ENCODE measurements around the gene UGT1A8. TPM values are rescaled to one million over a fixed set of nuclear protein-coding genes. Genes with fewer than 3 reads are reported as not detected.

Gene UGT1A8
- polyA plus RNA-seq, 1 of the 3 experiments (the other 2 are of a cell fraction): not detected

DNA sequence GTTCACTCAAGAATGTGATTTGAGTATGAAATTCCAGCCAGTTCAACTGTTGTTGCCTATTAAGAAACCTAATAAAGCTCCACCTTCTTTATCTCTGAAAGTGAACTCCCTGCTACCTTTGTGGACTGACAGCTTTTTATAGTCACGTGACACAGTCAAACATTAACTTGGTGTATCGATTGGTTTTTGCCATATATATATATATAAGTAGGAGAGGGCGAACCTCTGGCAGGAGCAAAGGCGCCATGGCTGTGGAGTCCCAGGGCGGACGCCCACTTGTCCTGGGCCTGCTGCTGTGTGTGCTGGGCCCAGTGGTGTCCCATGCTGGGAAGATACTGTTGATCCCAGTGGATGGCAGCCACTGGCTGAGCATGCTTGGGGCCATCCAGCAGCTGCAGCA, 142.6 kb downstream of the UGT1A8 start, which contains the start of gene UGT1A1:
Gene UGT1A1 (plus strand): TSS at position 228 of the 400 bp plus-strand sequence. CDS start 18 bp downstream, at position 246.
- CTCF ChIA-PET: no interaction called here
- H2AFZ ChIP-seq (ENCODE audit: low read depth): no peak within 1 kb of the TSS
- H3K27me3 ChIP-seq (ENCODE audit: insufficient read depth): no peaks in the 10 kb centered on the region
- TF ChIP-seq, protein P1, sequence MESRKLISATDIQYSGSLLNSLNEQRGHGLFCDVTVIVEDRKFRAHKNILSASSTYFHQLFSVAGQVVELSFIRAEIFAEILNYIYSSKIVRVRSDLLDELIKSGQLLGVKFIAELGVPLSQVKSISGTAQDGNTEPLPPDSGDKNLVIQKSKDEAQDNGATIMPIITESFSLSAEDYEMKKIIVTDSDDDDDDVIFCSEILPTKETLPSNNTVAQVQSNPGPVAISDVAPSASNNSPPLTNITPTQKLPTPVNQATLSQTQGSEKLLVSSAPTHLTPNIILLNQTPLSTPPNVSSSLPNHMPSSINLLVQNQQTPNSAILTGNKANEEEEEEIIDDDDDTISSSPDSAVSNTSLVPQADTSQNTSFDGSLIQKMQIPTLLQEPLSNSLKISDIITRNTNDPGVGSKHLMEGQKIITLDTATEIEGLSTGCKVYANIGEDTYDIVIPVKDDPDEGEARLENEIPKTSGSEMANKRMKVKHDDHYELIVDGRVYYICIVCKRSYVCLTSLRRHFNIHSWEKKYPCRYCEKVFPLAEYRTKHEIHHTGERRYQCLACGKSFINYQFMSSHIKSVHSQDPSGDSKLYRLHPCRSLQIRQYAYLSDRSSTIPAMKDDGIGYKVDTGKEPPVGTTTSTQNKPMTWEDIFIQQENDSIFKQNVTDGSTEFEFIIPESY (IDR thresholded peaks at IDR 0.05; ENCODE audit: borderline replicate concordance, low read depth): no peak
- TF ChIP-seq TCF12 (IDR thresholded peaks at IDR 0.05) (no peak), ELF1 (IDR thresholded peaks at IDR 0.05) (no peak), SMC3 (IDR thresholded peaks at IDR 0.05; ENCODE audit: low read depth, low read length) (no peak), NFIC (IDR thresholded peaks at IDR 0.05; ENCODE audit: borderline replicate concordance) (no peak), GABPA (IDR thresholded peaks at IDR 0.05; ENCODE audit: low read depth) (no peak), RXRA (IDR thresholded peaks at IDR 0.05; ENCODE audit: borderline replicate concordance, low read depth) (no peak), EP300 (IDR thresholded peaks at IDR 0.05; ENCODE audit: borderline replicate concordance in 1 of 2, low read depth in 1 of 2, low read length in 1 of 2) (no peak)
- TF ChIP-seq, protein P2, sequence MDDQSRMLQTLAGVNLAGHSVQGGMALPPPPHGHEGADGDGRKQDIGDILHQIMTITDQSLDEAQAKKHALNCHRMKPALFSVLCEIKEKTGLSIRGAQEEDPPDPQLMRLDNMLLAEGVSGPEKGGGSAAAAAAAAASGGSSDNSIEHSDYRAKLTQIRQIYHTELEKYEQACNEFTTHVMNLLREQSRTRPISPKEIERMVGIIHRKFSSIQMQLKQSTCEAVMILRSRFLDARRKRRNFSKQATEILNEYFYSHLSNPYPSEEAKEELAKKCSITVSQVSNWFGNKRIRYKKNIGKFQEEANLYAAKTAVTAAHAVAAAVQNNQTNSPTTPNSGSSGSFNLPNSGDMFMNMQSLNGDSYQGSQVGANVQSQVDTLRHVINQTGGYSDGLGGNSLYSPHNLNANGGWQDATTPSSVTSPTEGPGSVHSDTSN (IDR thresholded peaks at IDR 0.05): no peak
- no peak within 1 kb of the TSS for H3K27ac ChIP-seq (ENCODE audit: low read depth in 2 of 2, low read length in 1 of 2)
- no peak for DNase-seq
- H3F3A ChIP-seq (replicated peaks; ENCODE audit: insufficient read depth): no peaks in the 10 kb centered on the region
- no peaks in the 10 kb centered on the region for H3K9me2 ChIP-seq
- no peaks in the 10 kb centered on the region for H3K4me1 ChIP-seq (ENCODE audit: control insufficient read depth in 1 of 2, insufficient read depth in 2 of 2, low read depth in 1 of 2, low read length in 1 of 2)
- H3K9me3 ChIP-seq: no peaks in the 10 kb centered on the region
- H4K20me1 ChIP-seq (ENCODE audit: insufficient read depth): no peaks in the 10 kb centered on the region
- H3K79me2 ChIP-seq (ENCODE audit: insufficient read depth): no peaks in the 10 kb centered on the region
- no peak within 1 kb of the TSS for H3K4me3 ChIP-seq (ENCODE audit: low read depth in 2 of 2, low read length in 1 of 2)
- 83% methylated on average over 6 of the region's 6 CpGs for WGBS (ENCODE audit: low lambda C conversion rate)
- no peak within 1 kb of the TSS for H3K9ac ChIP-seq
- H3K4me2 ChIP-seq: no peak within 1 kb of the TSS
- no peaks in the 10 kb centered on the region for H3K36me3 ChIP-seq (replicated peaks in 1 of 2; ENCODE audit: control insufficient read depth in 1 of 2, insufficient read depth in 2 of 2, low read length in 1 of 2)
- POLR2A ChIA-PET: no interaction called here

DNA sequence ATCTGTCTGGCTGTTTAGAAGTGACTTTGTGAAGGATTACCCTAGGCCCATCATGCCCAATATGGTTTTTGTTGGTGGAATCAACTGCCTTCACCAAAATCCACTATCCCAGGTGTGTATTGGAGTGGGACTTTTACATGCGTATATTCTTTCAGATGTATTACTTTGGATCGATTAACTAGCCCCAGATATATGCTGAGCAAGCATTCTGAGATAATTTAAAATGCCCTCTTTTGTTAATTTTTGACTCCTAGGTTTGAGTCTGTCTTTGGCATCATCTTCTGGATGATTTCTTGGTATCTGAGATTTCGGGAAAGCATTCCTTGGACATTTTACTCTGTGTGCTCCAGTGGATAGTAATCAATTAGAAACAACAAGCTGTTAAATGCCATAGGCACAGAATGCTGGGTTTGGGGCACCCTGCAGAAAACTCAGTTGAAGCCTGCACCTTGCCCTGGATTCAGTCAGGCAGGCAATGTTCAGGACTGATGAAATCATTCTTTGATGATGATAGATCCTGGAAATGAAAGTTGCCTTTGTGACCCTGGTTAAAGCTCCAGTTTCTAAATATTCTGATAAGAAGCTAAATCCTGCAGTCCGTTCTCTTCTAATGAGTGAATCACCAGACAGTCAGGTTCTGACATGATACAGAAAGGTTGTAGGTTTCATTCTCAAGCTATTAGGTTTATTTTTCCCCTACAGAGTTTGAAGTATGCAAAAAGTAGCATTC, 143.8 kb downstream of the UGT1A8 start:
- POLR2A ChIA-PET: no interaction called here
- TF ChIP-seq TEAD4 (IDR thresholded peaks at IDR 0.05; ENCODE audit: borderline replicate concordance, insufficient read depth) (no peak), MEF2A (IDR thresholded peaks at IDR 0.05; ENCODE audit: borderline replicate concordance, low read depth) (no peak), FOSL2 (IDR thresholded peaks at IDR 0.05; ENCODE audit: borderline replicate concordance, low read depth) (no peak), RXRA (IDR thresholded peaks at IDR 0.05; ENCODE audit: borderline replicate concordance, low read depth) (no peak), SMC3 (IDR thresholded peaks at IDR 0.05; ENCODE audit: low read depth, low read length) (no peak), YY1 (IDR thresholded peaks at IDR 0.05; ENCODE audit: low read depth) (no peak), RCOR1 (IDR thresholded peaks at IDR 0.05; ENCODE audit: low read length) (no peak), GABPA (IDR thresholded peaks at IDR 0.05; ENCODE audit: low read depth) (no peak)
- TF ChIP-seq, protein P3, sequence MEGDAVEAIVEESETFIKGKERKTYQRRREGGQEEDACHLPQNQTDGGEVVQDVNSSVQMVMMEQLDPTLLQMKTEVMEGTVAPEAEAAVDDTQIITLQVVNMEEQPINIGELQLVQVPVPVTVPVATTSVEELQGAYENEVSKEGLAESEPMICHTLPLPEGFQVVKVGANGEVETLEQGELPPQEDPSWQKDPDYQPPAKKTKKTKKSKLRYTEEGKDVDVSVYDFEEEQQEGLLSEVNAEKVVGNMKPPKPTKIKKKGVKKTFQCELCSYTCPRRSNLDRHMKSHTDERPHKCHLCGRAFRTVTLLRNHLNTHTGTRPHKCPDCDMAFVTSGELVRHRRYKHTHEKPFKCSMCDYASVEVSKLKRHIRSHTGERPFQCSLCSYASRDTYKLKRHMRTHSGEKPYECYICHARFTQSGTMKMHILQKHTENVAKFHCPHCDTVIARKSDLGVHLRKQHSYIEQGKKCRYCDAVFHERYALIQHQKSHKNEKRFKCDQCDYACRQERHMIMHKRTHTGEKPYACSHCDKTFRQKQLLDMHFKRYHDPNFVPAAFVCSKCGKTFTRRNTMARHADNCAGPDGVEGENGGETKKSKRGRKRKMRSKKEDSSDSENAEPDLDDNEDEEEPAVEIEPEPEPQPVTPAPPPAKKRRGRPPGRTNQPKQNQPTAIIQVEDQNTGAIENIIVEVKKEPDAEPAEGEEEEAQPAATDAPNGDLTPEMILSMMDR (IDR thresholded peaks at IDR 0.05): no peak
- no peaks in the 10 kb centered on the region for H3K9me2 ChIP-seq
- H4K20me1 ChIP-seq (ENCODE audit: insufficient read depth): no peaks in the 10 kb centered on the region
- H2AFZ ChIP-seq (ENCODE audit: low read depth): no peak overlapping the region
- H3K9me3 ChIP-seq: no peaks in the 10 kb centered on the region
- no peaks in the 10 kb centered on the region for H3K36me3 ChIP-seq (replicated peaks in 1 of 2; ENCODE audit: control insufficient read depth in 1 of 2, insufficient read depth in 2 of 2, low read length in 1 of 2)
- DNase-seq: no peak
- H3K4me2 ChIP-seq: no peak overlapping the region
- H3F3A ChIP-seq (replicated peaks; ENCODE audit: insufficient read depth): no peaks in the 10 kb centered on the region
- H3K79me2 ChIP-seq (ENCODE audit: insufficient read depth): no peaks in the 10 kb centered on the region
- H3K27me3 ChIP-seq (ENCODE audit: insufficient read depth): no peaks in the 10 kb centered on the region
- H3K4me1 ChIP-seq (ENCODE audit: control insufficient read depth in 1 of 2, insufficient read depth in 2 of 2, low read depth in 1 of 2, low read length in 1 of 2): no peaks in the 10 kb centered on the region
- no peak overlapping the region for H3K4me3 ChIP-seq (ENCODE audit: low read depth in 2 of 2, low read length in 1 of 2)
- no peak overlapping the region for H3K27ac ChIP-seq (ENCODE audit: low read depth in 2 of 2, low read length in 1 of 2)
- no peak overlapping the region for H3K9ac ChIP-seq
- WGBS (ENCODE audit: low lambda C conversion rate): 33% methylated on average over 4 of the region's 4 CpGs
- CTCF ChIA-PET: no interaction called here

Data from SK-N-SH (cell line).